ENCODE measurements around the gene LMBR1. TPM values are rescaled to one million over a fixed set of nuclear protein-coding genes. Genes with fewer than 3 reads are reported as not detected.
"Not testable (repeated sequence)": the region's sequence is repeated elsewhere in the genome, so short reads cannot be mapped to it uniquely, and the experiment has no call there.

The LMBR1 gene
- total RNA-seq, 2 donors from 2014 or later: 47.3 to 53.0 TPM

GRCh38 chr7:156829669-156830336 is 63.2 kb downstream of the LMBR1 start:
- Mint-ChIP-seq H3K27ac (peak overlapping the region; percentile 86), H3K36me3 (ENCODE audit: low read depth) (peaks cover 14% of the 10 kb centered on the region), H3K4me3 (peak overlapping the region; percentile 76), H3K4me1 (peaks cover 18% of the 10 kb centered on the region), H3K27me3 (no peaks in the 10 kb centered on the region)
- DNase-seq (no peak), ATAC-seq (no peak)
- no peaks in the 10 kb centered on the region for H3K9me3 ChIP-seq (ENCODE audit: control insufficient read depth, low read length, poor library complexity, severe bottlenecking)

GRCh38 chr7:156827587-156828203 is 65.3 kb downstream of the LMBR1 start:
- Mint-ChIP-seq H3K27ac (peak overlapping the region; percentile 69), H3K4me3 (peak overlapping the region; percentile 36), H3K4me1 (peaks cover 16% of the 10 kb centered on the region), H3K36me3 (ENCODE audit: low read depth) (peaks cover 13% of the 10 kb centered on the region), H3K27me3 (no peaks in the 10 kb centered on the region)
- DNase-seq: no peak
- ATAC-seq: no peak
- H3K9me3 ChIP-seq (ENCODE audit: control insufficient read depth, low read length, poor library complexity, severe bottlenecking): no peaks in the 10 kb centered on the region

GRCh38 chr7:156823435-156823834 is 69.5 kb downstream of the LMBR1 start:
- Mint-ChIP-seq H3K4me1 (peaks cover 2% of the 10 kb centered on the region), H3K27ac (no peak overlapping the region), H3K27me3 (no peaks in the 10 kb centered on the region), H3K36me3 (ENCODE audit: low read depth) (peaks cover 2% of the 10 kb centered on the region), H3K4me3 (no peak overlapping the region)
- no peaks in the 10 kb centered on the region for H3K9me3 ChIP-seq (ENCODE audit: control insufficient read depth, low read length, poor library complexity, severe bottlenecking)
- DNase-seq (no peak), ATAC-seq (no peak)

GRCh38 chr7:156820445-156821063 is 72.4 kb downstream of the LMBR1 start:
- H3K9me3 ChIP-seq (ENCODE audit: control insufficient read depth, low read length, poor library complexity, severe bottlenecking): no peaks in the 10 kb centered on the region
- no peaks in the 10 kb centered on the region for H3K27me3 Mint-ChIP-seq
- H3K36me3 Mint-ChIP-seq (ENCODE audit: low read depth): no peaks in the 10 kb centered on the region
- DNase-seq: no peak
- ATAC-seq: peak; percentile 12
- peaks cover 2% of the 10 kb centered on the region for H3K4me1 Mint-ChIP-seq
- H3K4me3 Mint-ChIP-seq: no peak overlapping the region
- no peak overlapping the region for H3K27ac Mint-ChIP-seq

- H3K27ac Mint-ChIP-seq: no peak overlapping the region
- ATAC-seq: no peak
- no peaks in the 10 kb centered on the region for H3K27me3 Mint-ChIP-seq
- H3K4me1 Mint-ChIP-seq: peaks cover 2% of the 10 kb centered on the region
- no peak for DNase-seq
- H3K9me3 ChIP-seq (ENCODE audit: control insufficient read depth, low read length, poor library complexity, severe bottlenecking): no peaks in the 10 kb centered on the region
- H3K36me3 Mint-ChIP-seq (ENCODE audit: low read depth): no peaks in the 10 kb centered on the region
- no peak overlapping the region for H3K4me3 Mint-ChIP-seq
Measured at GRCh38 chr7:156819733-156820295, 73.2 kb downstream of the LMBR1 start.

GRCh38 chr7:156818133-156818532 is 74.8 kb downstream of the LMBR1 start:
- no peaks in the 10 kb centered on the region for H3K9me3 ChIP-seq (ENCODE audit: control insufficient read depth, low read length, poor library complexity, severe bottlenecking)
- Mint-ChIP-seq H3K4me1 (peaks cover 4% of the 10 kb centered on the region), H3K27me3 (no peaks in the 10 kb centered on the region), H3K36me3 (ENCODE audit: low read depth) (peaks cover 3% of the 10 kb centered on the region), H3K4me3 (no peak overlapping the region), H3K27ac (no peak overlapping the region)
- ATAC-seq (no peak), DNase-seq (no peak)

- DNase-seq: no peak
- H3K4me3 Mint-ChIP-seq: no peak overlapping the region
Measured at GRCh38 chr7:156816943-156817572, 75.9 kb downstream of the LMBR1 start.

GRCh38 chr7:156811706-156812105 is 81.3 kb downstream of the LMBR1 start:
- H3K4me3 Mint-ChIP-seq: no peak overlapping the region
- DNase-seq (no peak), ATAC-seq (no peak)
- peaks cover 10% of the 10 kb centered on the region for H3K4me1 Mint-ChIP-seq
- H3K27ac Mint-ChIP-seq: peak overlapping the region; percentile 12
- H3K9me3 ChIP-seq (ENCODE audit: control insufficient read depth, low read length, poor library complexity, severe bottlenecking): no peaks in the 10 kb centered on the region
- H3K27me3 Mint-ChIP-seq: no peaks in the 10 kb centered on the region
- peaks cover 10% of the 10 kb centered on the region for H3K36me3 Mint-ChIP-seq (ENCODE audit: low read depth)

More at GRCh38 chr7:156816943-156817572, 75.9 kb downstream of the LMBR1 start:
- H3K4me1 Mint-ChIP-seq: peaks cover 6% of the 10 kb centered on the region
- no peaks in the 10 kb centered on the region for H3K9me3 ChIP-seq (ENCODE audit: control insufficient read depth, low read length, poor library complexity, severe bottlenecking)
- H3K27ac Mint-ChIP-seq: no peak overlapping the region
- peaks cover 5% of the 10 kb centered on the region for H3K36me3 Mint-ChIP-seq (ENCODE audit: low read depth)
- H3K27me3 Mint-ChIP-seq: no peaks in the 10 kb centered on the region
- no peak for ATAC-seq

- H3K36me3 Mint-ChIP-seq (ENCODE audit: low read depth); H3K27me3 Mint-ChIP-seq; H3K4me3 Mint-ChIP-seq; DNase-seq; H3K27ac Mint-ChIP-seq; H3K9me3 ChIP-seq (ENCODE audit: control insufficient read depth, low read length, poor library complexity, severe bottlenecking); ATAC-seq; H3K4me1 Mint-ChIP-seq: not testable (repeated sequence)
Measured at GRCh38 chr7:156803656-156804055, 89.3 kb downstream of the LMBR1 start.

GRCh38 chr7:156802214-156802613 is 90.8 kb downstream of the LMBR1 start:
- peaks cover 7% of the 10 kb centered on the region for H3K4me1 Mint-ChIP-seq
- no peaks in the 10 kb centered on the region for H3K27me3 Mint-ChIP-seq
- DNase-seq (no peak), ATAC-seq (no peak)
- H3K36me3 Mint-ChIP-seq (ENCODE audit: low read depth): peaks cover 5% of the 10 kb centered on the region
- H3K27ac Mint-ChIP-seq: no peak overlapping the region
- no peaks in the 10 kb centered on the region for H3K9me3 ChIP-seq (ENCODE audit: control insufficient read depth, low read length, poor library complexity, severe bottlenecking)
- H3K4me3 Mint-ChIP-seq: no peak overlapping the region

- no peaks in the 10 kb centered on the region for H3K9me3 ChIP-seq (ENCODE audit: control insufficient read depth, low read length, poor library complexity, severe bottlenecking)
- ATAC-seq: no peak
- peak overlapping the region; percentile 14 for H3K27ac Mint-ChIP-seq
- H3K4me1 Mint-ChIP-seq: peaks cover 12% of the 10 kb centered on the region
- H3K27me3 Mint-ChIP-seq: no peaks in the 10 kb centered on the region
- H3K36me3 Mint-ChIP-seq (ENCODE audit: low read depth): peaks cover 4% of the 10 kb centered on the region
- DNase-seq: no peak
- H3K4me3 Mint-ChIP-seq: no peak overlapping the region
Measured at GRCh38 chr7:156795415-156795814, 97.6 kb downstream of the LMBR1 start.

GRCh38 chr7:156793334-156793733 is 99.6 kb downstream of the LMBR1 start:
- no peak for ATAC-seq
- H3K9me3 ChIP-seq (ENCODE audit: control insufficient read depth, low read length, poor library complexity, severe bottlenecking): no peaks in the 10 kb centered on the region
- Mint-ChIP-seq H3K36me3 (ENCODE audit: low read depth) (peaks cover 6% of the 10 kb centered on the region), H3K27ac (no peak overlapping the region), H3K4me3 (no peak overlapping the region), H3K27me3 (no peaks in the 10 kb centered on the region), H3K4me1 (peaks cover 11% of the 10 kb centered on the region)
- DNase-seq: no peak

GRCh38 chr7:156792611-156793010 is 100.4 kb downstream of the LMBR1 start:
- Mint-ChIP-seq H3K4me3 (no peak overlapping the region), H3K36me3 (ENCODE audit: low read depth) (peaks cover 6% of the 10 kb centered on the region), H3K27me3 (no peaks in the 10 kb centered on the region), H3K4me1 (peaks cover 11% of the 10 kb centered on the region), H3K27ac (no peak overlapping the region)
- ATAC-seq: no peak
- no peaks in the 10 kb centered on the region for H3K9me3 ChIP-seq (ENCODE audit: control insufficient read depth, low read length, poor library complexity, severe bottlenecking)
- no peak for DNase-seq

All from T-helper 17 cell (primary cell).